Measurements from ENCODE around the gene PTPRN.

Gene PTPRN

GRCh38 chr2:219243291-219243761 is 65.9 kb downstream of the PTPRN start:
- no peak overlapping the region for H3K4me3 ChIP-seq (ENCODE audit: low read length)
- peaks cover 32% of the 10 kb centered on the region for H3K4me1 ChIP-seq (ENCODE audit: control insufficient read depth, insufficient read depth, low read length)
- H3K9me3 ChIP-seq (ENCODE audit: control insufficient read depth, low read length), result no peaks in the 10 kb centered on the region
- H3K36me3 ChIP-seq (ENCODE audit: control insufficient read depth, insufficient read depth, low read length), result no peaks in the 10 kb centered on the region
- H3K9ac ChIP-seq (ENCODE audit: low read length), result peak overlapping the region; percentile 12
- H3K27me3 ChIP-seq (ENCODE audit: control insufficient read depth, insufficient read depth, low read length), result no peaks in the 10 kb centered on the region
